T-helper 22 cell (primary cell): Measurements from ENCODE around the gene PRSS56.

Source experiments
- DNase-seq: peaks from one replicate; pipeline ENCODE4 v3.0.0-alpha.2; 2020; ENCODE audit warnings: low read depth

The PRSS56 gene

GRCh38 chr2:232519581-232520438 lies at the start of gene PRSS56:
PRSS56 (plus strand) TSS chr2:232520388; CDS start chr2:232520599, 211 bp downstream.
- no peak for DNase-seq

- no peak for DNase-seq
Measured at GRCh38 chr2:232473467-232473890, 46.7 kb upstream of the PRSS56 start.

GRCh38 chr2:232476045-232476444 lies 44.1 kb upstream of the PRSS56 start:
- DNase-seq, result no peak

GRCh38 chr2:232476791-232477190 lies 43.4 kb upstream of the PRSS56 start:
- no peak for DNase-seq

- no peak for DNase-seq
Measured at GRCh38 chr2:232477751-232478510, 42.3 kb upstream of the PRSS56 start.

GRCh38 chr2:232478571-232479340 lies 41.4 kb upstream of the PRSS56 start:
- DNase-seq, result no peak

- no peak for DNase-seq
Measured at GRCh38 chr2:232479341-232480200, 40.6 kb upstream of the PRSS56 start.

GRCh38 chr2:232480201-232481190 lies 39.7 kb upstream of the PRSS56 start:
- DNase-seq, result no peak

GRCh38 chr2:232481322-232482140 lies 38.7 kb upstream of the PRSS56 start:
- DNase-seq, result no peak

GRCh38 chr2:232482301-232483238 lies 37.6 kb upstream of the PRSS56 start:
- no peak for DNase-seq

- no peak for DNase-seq
Measured at GRCh38 chr2:232483311-232483922, 36.8 kb upstream of the PRSS56 start.

- DNase-seq, result no peak
Measured at GRCh38 chr2:232483923-232484627, 36.1 kb upstream of the PRSS56 start.

GRCh38 chr2:232484628-232485347 lies 35.4 kb upstream of the PRSS56 start:
- no peak for DNase-seq

- DNase-seq, result no peak
Measured at GRCh38 chr2:232485348-232485756, 34.8 kb upstream of the PRSS56 start.

- DNase-seq, result no peak
Measured at GRCh38 chr2:232485757-232486557, 34.2 kb upstream of the PRSS56 start.
